ES-I3 (cell line): ENCODE measurements around the gene SCYL1.
A peak's percentile ranks its signal among the peaks of the same experiment; 100 is the strongest.

Source experiments
- H3K36me3 ChIP-seq: 2 replicates; pipeline ENCODE4 v1.6.1; 2013; ENCODE audit warnings: mild to moderate bottlenecking, low read length, control low read depth, moderate library complexity; ENCODE audit not compliant: insufficient read depth
- H3K4me1 ChIP-seq: 2 replicates; pipeline ENCODE4 v1.6.1; 2013; ENCODE audit warnings: mild to moderate bottlenecking, control low read depth, low read length; ENCODE audit not compliant: insufficient read depth
- H3K9ac ChIP-seq: 2 replicates; pipeline ENCODE4 v1.6.1; 2013; ENCODE audit warnings: low read depth, mild to moderate bottlenecking, low read length, moderate library complexity
- H3K9me3 ChIP-seq: 2 replicates; pipeline ENCODE4 v1.6.1; 2013; ENCODE audit warnings: mild to moderate bottlenecking, low read length, moderate library complexity; ENCODE audit not compliant: control insufficient read depth, insufficient read depth

Gene SCYL1

DNA sequence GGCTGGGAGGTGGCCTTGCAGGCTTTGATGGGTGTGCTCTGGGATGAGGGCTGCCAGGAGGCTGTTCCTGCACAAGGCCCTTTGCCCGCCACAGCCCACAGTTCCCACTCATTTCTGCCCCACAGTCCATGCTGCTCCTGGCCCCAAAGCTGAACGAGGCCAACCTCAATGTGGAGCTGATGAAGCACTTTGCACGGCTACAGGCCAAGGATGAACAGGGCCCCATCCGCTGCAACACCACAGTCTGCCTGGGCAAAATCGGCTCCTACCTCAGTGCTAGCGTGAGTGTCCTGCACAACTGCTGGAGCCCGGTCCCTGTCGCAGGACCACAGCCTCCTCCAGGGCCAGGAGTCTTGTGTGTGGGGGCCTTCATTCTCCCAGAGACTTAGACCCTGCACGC is 10.2 kb downstream of the SCYL1 start:
- H3K4me1 ChIP-seq = no peaks in the 10 kb centered on the region
- H3K36me3 ChIP-seq = peaks cover 4% of the 10 kb centered on the region
- no peaks in the 10 kb centered on the region for H3K9me3 ChIP-seq
- H3K9ac ChIP-seq = no peak overlapping the region

DNA sequence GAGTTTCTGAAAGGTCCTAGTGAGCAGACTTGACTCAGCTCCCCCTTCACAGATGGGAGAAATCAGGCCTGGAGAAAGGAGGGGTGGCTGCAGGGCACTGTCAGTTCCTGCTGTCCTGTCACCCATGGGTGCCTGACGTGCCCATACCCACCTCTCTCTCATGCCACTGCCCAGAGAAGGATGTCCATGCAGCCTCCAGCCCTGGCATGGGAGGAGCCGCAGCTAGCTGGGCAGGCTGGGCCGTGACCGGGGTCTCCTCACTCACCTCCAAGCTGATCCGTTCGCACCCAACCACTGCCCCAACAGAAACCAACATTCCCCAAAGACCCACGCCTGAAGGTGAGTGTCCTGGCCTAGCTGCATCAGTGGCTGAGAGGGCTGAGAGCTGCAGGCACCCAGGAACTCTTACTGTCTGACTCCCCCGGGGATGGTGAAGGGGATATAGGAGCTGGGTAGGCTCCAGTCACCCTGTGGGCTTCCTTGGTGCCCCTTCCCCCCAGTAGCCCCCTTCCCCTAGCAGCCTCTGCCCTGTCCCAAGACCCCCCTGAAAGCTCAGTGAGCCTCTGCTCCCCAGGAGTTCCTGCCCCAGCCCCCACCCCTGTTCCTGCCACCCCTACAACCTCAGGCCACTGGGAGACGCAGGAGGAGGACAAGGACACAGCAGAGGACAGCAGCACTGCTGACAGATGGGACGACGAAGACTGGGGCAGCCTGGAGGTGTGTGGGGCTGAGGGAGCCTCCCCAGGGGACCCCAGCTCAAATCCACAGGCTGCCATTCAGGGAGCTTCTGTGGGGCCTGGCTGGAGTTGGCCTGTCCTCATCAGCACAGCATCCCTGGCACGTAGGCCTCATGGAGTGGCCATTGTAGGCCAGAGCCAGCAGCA is 11.8 kb downstream of the SCYL1 start:
- H3K36me3 ChIP-seq = no peaks in the 10 kb centered on the region; the same call in 1 of the 2 replicates
- no peaks in the 10 kb centered on the region; the same call in 1 of the 2 replicates for H3K4me1 ChIP-seq
- no peak overlapping the region for H3K9ac ChIP-seq
- H3K9me3 ChIP-seq = no peaks in the 10 kb centered on the region

GRCh38 chr11:65537296-65537597 is 12.4 kb downstream of the SCYL1 start:
- Histone ChIP-seq H3K9me3 (no peaks in the 10 kb centered on the region), H3K4me1 (no peaks in the 10 kb centered on the region; the same call in 1 of the 2 replicates), H3K9ac (no peak overlapping the region), H3K36me3 (no peaks in the 10 kb centered on the region; the same call in 1 of the 2 replicates)

- H3K4me1 ChIP-seq = no peaks in the 10 kb centered on the region; the same call in 1 of the 2 replicates
Observed at GRCh38 chr11:65537620-65538231, 12.8 kb downstream of the SCYL1 start.

DNA sequence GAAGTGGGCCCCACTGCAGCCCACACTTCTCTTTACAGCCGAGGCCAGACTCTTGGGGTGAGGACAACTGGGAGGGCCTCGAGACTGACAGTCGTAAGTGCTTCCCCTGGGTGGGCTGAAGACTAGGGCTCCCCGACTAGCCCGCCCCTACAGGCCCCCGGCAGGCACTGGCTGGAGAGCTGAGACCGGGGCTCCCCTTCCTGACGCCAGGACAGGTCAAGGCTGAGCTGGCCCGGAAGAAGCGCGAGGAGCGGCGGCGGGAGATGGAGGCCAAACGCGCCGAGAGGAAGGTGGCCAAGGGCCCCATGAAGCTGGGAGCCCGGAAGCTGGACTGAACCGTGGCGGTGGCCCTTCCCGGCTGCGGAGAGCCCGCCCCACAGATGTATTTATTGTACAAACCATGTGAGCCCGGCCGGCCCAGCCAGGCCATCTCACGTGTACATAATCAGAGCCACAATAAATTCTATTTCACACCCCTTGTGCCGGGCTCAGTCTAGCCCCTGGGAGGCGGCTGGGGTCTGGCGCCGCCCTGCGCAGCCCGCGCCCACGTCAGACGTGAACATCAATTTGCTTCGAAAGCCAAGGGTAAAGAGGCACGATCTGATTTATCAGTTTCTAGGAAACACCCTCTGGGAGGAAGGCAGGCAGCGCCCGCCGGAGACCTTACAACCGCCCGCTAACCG is 13.5 kb downstream of the SCYL1 start:
- no peaks in the 10 kb centered on the region; the same call in 1 of the 2 replicates for H3K36me3 ChIP-seq
- H3K9me3 ChIP-seq = no peaks in the 10 kb centered on the region
- peak overlapping the region; percentile 73; the same call in 1 of the 2 replicates for H3K9ac ChIP-seq
- H3K4me1 ChIP-seq = no peaks in the 10 kb centered on the region; the same call in 1 of the 2 replicates

More at GRCh38 chr11:65537620-65538231, 12.8 kb downstream of the SCYL1 start:
- Histone ChIP-seq H3K9me3 (no peaks in the 10 kb centered on the region), H3K36me3 (no peaks in the 10 kb centered on the region; the same call in 1 of the 2 replicates), H3K9ac (no peak overlapping the region)

- H3K9ac ChIP-seq = peak overlapping the region; percentile 73
- H3K9me3 ChIP-seq = no peaks in the 10 kb centered on the region
- H3K4me1 ChIP-seq = no peaks in the 10 kb centered on the region; the same call in 1 of the 2 replicates
- H3K36me3 ChIP-seq = no peaks in the 10 kb centered on the region; the same call in 1 of the 2 replicates
Observed at GRCh38 chr11:65538915-65539743, 14.2 kb downstream of the SCYL1 start.

DNA sequence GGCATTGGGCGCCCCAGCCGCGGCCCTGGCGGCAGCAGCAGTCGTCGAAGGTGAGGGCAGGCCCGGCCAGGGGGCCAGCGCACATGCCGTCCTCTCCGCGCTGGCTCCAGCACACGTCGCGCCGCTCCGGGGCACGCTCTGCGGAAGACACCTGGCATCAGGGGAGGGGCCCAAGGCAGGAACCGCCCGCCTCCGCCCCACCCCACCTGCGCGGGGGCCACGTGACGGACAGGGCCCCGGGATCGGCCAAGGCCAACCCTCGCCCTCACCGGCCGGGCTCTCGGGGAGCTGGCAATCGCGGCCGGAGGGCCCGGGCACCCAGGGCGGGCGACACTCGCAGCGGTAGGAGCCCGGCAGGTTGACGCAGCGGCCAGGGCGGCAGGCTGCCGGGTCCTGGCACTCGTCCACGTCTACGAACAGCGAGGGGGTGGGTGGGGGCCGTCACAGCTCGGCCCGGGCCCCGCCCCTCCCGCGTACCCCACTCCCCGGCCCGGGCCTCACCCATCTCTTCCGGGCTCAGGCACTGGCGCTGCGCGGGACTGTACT is 14.9 kb downstream of the SCYL1 start:
- H3K9me3 ChIP-seq = no peaks in the 10 kb centered on the region
- H3K4me1 ChIP-seq = no peaks in the 10 kb centered on the region; the same call in 1 of the 2 replicates
- H3K9ac ChIP-seq = peak overlapping the region; percentile 73
- H3K36me3 ChIP-seq = no peaks in the 10 kb centered on the region; the same call in 1 of the 2 replicates

DNA sequence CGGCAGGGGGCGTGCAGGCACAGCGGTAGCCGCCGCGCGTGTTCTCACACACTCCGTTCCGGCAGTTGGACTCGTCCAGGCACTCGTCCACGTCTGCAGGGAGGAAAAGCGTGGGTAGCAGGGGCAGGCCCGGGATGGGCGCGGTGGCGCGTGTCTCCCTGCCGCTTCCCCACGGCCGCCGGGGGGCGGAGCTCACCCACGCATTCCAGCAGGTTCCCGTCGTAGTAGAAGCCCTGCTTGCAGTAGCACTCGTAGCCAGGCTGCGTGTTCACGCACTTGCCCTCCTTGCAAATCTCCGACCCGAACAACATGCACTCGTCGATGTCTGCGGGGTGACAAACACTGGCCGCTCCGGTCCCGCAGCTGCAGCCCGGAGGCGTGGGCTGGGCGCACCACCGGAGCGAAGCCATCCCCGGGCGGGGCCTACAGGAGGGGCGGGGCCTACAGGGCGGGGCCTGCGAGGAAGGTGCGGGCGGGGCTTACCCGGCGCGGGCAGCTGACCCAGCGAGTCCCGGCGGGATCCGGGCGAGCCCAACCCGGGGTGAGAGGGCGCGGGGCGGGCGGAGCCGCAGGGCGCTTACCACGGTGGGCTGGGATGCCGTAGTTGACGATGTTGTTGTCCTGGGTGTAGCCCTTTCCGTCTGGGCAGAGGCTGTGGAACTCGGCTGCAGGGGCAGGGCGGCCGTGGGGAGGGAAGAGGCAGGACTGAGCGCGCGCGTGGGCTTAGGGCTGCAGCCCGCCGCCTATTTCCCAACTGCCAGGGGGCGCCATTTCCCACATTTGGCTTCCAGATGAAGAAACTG is 15.6 kb downstream of the SCYL1 start:
- no peaks in the 10 kb centered on the region; the same call in 1 of the 2 replicates for H3K36me3 ChIP-seq
- no peaks in the 10 kb centered on the region for H3K9me3 ChIP-seq
- peak overlapping the region; percentile 73 for H3K9ac ChIP-seq
- H3K4me1 ChIP-seq = no peaks in the 10 kb centered on the region; the same call in 1 of the 2 replicates

DNA sequence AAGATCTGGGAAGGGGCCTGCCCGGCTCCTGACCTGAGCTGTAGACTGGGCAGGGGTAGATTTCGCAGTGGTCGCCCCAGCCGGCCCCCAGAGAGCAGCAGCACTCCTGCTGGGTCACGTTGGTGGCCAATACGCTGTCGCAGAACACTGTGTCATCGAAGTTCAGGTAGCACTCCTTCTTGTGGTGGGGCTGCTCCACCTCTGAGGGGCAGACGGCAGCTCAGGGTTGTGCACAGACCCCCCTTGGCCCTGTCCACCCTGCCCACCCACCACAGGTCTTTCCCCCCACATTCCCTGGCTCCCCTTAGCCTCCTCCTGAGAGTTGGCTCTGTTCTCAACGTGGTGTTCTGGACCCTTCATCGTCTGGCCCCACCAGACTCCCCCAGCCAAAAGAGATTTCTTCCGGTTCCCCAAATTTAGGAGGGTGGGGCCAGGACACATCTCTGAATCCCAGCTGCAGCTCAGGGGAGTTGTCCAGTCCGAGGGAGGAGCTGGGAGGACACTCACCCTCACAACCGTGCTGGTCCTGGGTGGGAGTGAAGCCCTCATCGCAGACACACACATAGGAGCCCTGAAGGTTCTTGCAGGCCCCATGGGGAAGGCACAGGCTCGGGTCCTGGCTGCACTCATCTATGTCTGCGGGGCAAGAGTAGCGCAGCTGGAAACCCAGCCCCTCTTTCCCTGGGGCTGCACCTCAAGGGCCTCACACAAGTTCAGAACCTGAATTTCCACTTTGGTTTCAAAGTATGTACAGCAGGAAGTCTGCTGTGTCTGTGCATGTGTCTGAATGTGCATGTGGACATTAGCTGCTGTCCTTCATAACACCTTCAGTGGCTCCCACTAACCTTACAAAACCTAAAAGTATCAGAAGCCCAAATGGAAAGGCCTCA is 16.5 kb downstream of the SCYL1 start:
- Histone ChIP-seq H3K36me3 (no peaks in the 10 kb centered on the region; the same call in 1 of the 2 replicates), H3K9me3 (no peaks in the 10 kb centered on the region), H3K4me1 (no peaks in the 10 kb centered on the region; the same call in 1 of the 2 replicates), H3K9ac (peak overlapping the region; percentile 67; the same call in 1 of the 2 replicates)

GRCh38 chr11:65542738-65543390 is 18.0 kb downstream of the SCYL1 start:
- Histone ChIP-seq H3K9me3 (no peaks in the 10 kb centered on the region), H3K4me1 (no peaks in the 10 kb centered on the region; the same call in 1 of the 2 replicates), H3K9ac (no peak overlapping the region), H3K36me3 (no peaks in the 10 kb centered on the region; the same call in 1 of the 2 replicates)

DNA sequence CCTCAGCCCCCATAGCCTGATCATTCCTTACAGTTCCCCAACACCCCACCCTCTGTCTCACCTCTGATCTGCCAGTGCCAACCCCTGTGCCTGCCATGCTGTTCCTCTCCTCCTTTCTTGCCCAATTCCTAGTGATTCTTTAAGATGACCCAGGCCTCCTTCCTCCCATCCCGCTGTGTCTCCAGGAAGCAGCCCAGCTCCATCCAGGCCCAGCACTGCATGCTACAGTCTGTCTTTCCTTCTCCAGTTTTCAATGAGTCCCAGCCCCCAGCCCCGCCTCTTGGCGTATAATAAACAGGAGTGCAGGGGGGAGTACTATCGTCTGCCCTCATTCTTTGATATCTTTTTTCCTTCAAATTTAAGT is 21.0 kb downstream of the SCYL1 start:
- no peaks in the 10 kb centered on the region for H3K9me3 ChIP-seq
- H3K4me1 ChIP-seq = no peaks in the 10 kb centered on the region; the same call in 1 of the 2 replicates
- no peaks in the 10 kb centered on the region for H3K36me3 ChIP-seq
- H3K9ac ChIP-seq = peak overlapping the region; percentile 60; the same call in 1 of the 2 replicates
